Kidney epithelial cell (primary cell): ENCODE results near the gene CD99L2. TPM values are rescaled to one million over a fixed set of nuclear protein-coding genes. Genes with fewer than 3 reads are reported as not detected.

Experiments
- DNase-seq: peaks from one replicate; pipeline ENCODE4 v3.0.0-alpha.2; 2010; ENCODE audit warnings: low read depth
- H3K27me3 ChIP-seq: 2 replicates; pipeline ENCODE4 v1.6.0; 2011; ENCODE audit warnings: low read length; ENCODE audit not compliant: control insufficient read depth, insufficient read depth
- H3K36me3 ChIP-seq: 2 replicates; pipeline ENCODE4 v1.5.1; 2011; ENCODE audit warnings: low read length; ENCODE audit not compliant: control insufficient read depth, insufficient read depth
- H3K4me3 ChIP-seq: 2 replicates; pipeline ENCODE4 v1.5.1; 2011; ENCODE audit warnings: low read depth, mild to moderate bottlenecking, control low read depth, low read length
- total RNA-seq: library from RNA; depleted of rRNA; stranded (reverse); fragments of >200 nt; gene quantifications from 2 replicates; pipeline ENCODE4 v1.2.3, GENCODE V29; 2015
- TF ChIP-seq, protein P1 (sequence below): IDR thresholded peaks from 2 replicates; pipeline ENCODE4 v1.5.1; 2011; ENCODE audit warnings: mild to moderate bottlenecking, moderate library complexity, low read length, control low read depth, inconsistent platforms; ENCODE audit not compliant: insufficient read depth, poor library complexity, severe bottlenecking

The CD99L2 gene
- total RNA-seq, 1 donor from 2014 or later: 29.8 TPM

DNA sequence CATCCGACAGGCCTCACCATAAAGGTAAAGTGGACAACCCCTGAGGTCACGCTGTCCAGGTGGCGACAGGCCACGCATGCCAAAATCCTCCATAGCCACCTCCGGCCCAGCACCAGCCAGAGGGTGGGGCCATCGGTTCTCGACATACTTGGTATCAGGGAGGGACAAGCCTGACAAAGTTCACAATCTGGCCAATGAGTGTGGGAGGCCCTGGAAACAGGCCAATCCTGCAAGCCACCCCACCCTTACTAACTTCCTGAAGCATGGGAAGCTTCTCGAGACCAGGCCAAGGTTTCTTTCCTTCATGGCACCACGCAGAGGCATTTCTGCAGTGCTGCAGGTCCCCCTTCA lies 131.4 kb downstream of the CD99L2 start:
- Histone ChIP-seq H3K27me3 (no peaks in the 10 kb centered on the region), H3K4me3 (no peak overlapping the region), H3K36me3 (no peaks in the 10 kb centered on the region)
- DNase-seq: no peak
- TF ChIP-seq, protein P1, sequence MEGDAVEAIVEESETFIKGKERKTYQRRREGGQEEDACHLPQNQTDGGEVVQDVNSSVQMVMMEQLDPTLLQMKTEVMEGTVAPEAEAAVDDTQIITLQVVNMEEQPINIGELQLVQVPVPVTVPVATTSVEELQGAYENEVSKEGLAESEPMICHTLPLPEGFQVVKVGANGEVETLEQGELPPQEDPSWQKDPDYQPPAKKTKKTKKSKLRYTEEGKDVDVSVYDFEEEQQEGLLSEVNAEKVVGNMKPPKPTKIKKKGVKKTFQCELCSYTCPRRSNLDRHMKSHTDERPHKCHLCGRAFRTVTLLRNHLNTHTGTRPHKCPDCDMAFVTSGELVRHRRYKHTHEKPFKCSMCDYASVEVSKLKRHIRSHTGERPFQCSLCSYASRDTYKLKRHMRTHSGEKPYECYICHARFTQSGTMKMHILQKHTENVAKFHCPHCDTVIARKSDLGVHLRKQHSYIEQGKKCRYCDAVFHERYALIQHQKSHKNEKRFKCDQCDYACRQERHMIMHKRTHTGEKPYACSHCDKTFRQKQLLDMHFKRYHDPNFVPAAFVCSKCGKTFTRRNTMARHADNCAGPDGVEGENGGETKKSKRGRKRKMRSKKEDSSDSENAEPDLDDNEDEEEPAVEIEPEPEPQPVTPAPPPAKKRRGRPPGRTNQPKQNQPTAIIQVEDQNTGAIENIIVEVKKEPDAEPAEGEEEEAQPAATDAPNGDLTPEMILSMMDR: no peak

DNA sequence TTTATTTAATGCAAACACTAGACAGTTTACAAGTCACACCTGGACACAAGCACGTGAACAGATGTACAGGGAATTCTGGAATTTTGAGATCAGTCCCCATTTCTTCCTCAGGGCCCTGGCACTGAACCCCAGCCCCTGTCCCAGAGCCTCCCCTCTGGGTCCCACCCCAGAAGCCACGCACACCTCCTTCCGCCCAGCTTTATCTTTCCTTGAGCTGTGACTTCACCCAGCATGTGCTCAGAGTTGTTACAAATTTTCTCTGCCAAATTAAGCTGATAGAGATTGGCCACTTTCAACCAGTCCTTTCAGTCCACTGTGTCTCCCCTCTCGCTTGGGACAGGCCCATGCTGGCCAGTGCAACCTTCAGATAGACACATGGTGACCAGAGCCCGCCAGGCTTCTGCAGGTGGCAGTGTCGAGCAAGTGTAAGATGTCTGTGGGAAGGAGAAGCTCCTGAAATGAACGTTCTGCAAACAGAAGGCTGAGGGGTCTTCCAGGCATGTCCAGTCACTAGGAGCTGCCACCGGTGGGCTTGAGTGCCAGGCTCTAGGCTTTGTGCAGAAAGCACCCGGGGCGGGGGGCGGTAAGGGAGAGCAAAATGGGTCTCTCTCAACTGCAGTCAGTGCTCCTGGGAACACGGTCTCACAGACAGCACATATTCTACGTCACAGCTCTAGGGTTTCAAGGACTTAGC lies 132.0 kb downstream of the CD99L2 start:
- TF ChIP-seq, protein P1: no peak
- H3K27me3 ChIP-seq: no peaks in the 10 kb centered on the region
- H3K36me3 ChIP-seq: no peaks in the 10 kb centered on the region
- DNase-seq: no peak
- H3K4me3 ChIP-seq: no peak overlapping the region

DNA sequence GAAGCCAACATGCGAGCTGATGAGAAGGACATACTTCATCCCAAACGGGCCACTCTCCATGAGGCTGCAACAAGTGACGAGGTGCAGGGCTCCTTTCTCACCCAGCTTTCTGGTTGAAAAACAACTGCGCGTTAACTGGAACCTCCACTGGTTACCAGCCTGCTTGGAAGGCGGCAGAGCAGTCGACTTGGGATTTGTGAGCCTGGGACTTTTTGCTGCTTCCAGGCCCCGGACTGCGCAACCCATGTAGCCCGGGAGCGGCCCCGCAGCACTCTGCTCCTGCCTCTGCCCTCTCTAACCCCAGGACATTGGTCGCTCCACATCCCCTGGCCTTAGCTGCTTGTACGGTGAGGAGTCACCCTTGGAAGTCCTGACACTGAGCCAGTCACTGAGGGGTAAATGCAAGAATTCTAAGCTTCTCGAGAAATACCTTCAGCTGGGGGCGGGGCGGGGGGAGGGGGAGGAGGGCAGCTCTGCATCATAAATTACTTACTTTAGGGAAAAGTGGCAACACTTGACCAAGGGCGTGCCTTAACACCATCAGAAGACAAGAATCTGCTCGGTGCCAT lies 132.6 kb downstream of the CD99L2 start:
- DNase-seq: no peak
- Histone ChIP-seq H3K36me3 (no peaks in the 10 kb centered on the region), H3K27me3 (no peaks in the 10 kb centered on the region), H3K4me3 (no peak overlapping the region)
- TF ChIP-seq, protein P1: no peak

DNA sequence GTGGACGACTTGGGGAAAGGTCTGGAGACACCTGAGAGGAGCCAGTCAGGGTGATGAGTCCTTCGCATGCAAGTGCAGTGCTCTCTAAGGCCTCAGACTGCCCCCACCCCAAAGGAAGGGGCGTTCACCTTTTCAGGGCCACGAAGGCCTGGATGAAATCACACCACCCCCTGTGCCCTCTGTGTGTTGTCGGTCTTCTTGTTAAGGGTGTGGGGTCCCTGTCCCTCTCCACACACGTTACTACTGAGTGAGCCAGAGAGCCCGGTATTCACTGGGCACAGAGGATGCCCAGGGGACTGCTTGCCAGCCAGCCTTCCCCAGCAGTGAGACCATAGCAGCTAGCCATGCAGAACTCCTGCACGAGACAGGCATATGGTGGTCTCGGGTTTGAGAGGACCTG lies 133.2 kb downstream of the CD99L2 start:
- TF ChIP-seq, protein P1: no peak
- Histone ChIP-seq H3K4me3 (no peak overlapping the region), H3K27me3 (no peaks in the 10 kb centered on the region), H3K36me3 (no peaks in the 10 kb centered on the region)
- DNase-seq: no peak

DNA sequence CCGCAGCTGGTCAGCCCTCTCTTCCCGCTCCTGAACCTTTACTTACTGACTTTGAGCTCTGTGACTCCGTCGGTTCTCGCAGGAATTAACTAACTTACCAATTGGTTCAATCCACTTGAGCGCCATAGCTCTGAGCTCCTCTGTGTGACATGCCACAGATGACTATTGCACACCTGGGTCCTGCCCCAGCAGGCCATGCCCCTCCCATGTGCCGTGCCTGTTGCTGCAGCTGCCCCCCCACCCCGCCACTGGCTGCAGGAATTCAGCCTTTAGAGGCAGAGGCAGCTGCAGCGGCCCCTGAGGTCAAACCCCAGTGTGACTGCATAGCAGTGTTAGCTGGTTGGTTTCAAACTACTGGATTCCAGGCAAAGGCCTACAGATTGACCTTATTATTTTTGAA lies 134.7 kb downstream of the CD99L2 start:
- no peak overlapping the region for H3K4me3 ChIP-seq
- no peak for DNase-seq
- H3K27me3 ChIP-seq: no peaks in the 10 kb centered on the region
- TF ChIP-seq, protein P1: no peak
- H3K36me3 ChIP-seq: no peaks in the 10 kb centered on the region
